DMS 273 (cell line): Measurements from ENCODE around the gene RIOX2.
"Not testable (repeated sequence)": the region's sequence is repeated elsewhere in the genome, so short reads cannot be mapped to it uniquely, and the experiment has no call there.

Experiments used
- DNase-seq: peaks from one replicate; lab custom pipeline; 2025; ENCODE audit not compliant: unreplicated experiment; lab: John Stamatoyannopoulos, UW

The RIOX2 gene

GRCh38 chr3:97971679-97972567 is at the start of gene RIOX2:
RIOX2 (minus strand) TSS chr3:97972431; CDS start chr3:97967593, 4,838 bp downstream.
- DNase-seq = peak; percentile 93

GRCh38 chr3:98020412-98020811 is 48.2 kb upstream of the RIOX2 start:
- no peak for DNase-seq

GRCh38 chr3:98018301-98018700 is 46.1 kb upstream of the RIOX2 start:
- no peak for DNase-seq

- no peak for DNase-seq
Observed at GRCh38 chr3:98014268-98014585, 42.0 kb upstream of the RIOX2 start.

GRCh38 chr3:98013411-98014267 is 41.4 kb upstream of the RIOX2 start:
- DNase-seq = peak; percentile 58

GRCh38 chr3:98012979-98013378 is 40.7 kb upstream of the RIOX2 start:
- DNase-seq = no peak

GRCh38 chr3:98010883-98011449 is 38.7 kb upstream of the RIOX2 start:
- DNase-seq = not testable (repeated sequence)

- no peak for DNase-seq
Observed at GRCh38 chr3:98010194-98010882, 38.1 kb upstream of the RIOX2 start.

GRCh38 chr3:98008855-98009254 is 36.6 kb upstream of the RIOX2 start:
- peak; percentile 41 for DNase-seq

GRCh38 chr3:98005438-98005837 is 33.2 kb upstream of the RIOX2 start:
- DNase-seq = no peak

- DNase-seq = no peak
Observed at GRCh38 chr3:98004721-98005120, 32.5 kb upstream of the RIOX2 start.

- no peak for DNase-seq
Observed at GRCh38 chr3:98003306-98003969, 31.2 kb upstream of the RIOX2 start.

- no peak for DNase-seq
Observed at GRCh38 chr3:98002717-98003116, 30.5 kb upstream of the RIOX2 start.

- DNase-seq = no peak
Observed at GRCh38 chr3:97999994-98000393, 27.8 kb upstream of the RIOX2 start.

- no peak for DNase-seq
Observed at GRCh38 chr3:97999103-97999502, 26.9 kb upstream of the RIOX2 start.

GRCh38 chr3:97996988-97997387 is 24.8 kb upstream of the RIOX2 start:
- no peak for DNase-seq

GRCh38 chr3:97994328-97994945 is 22.2 kb upstream of the RIOX2 start:
- no peak for DNase-seq

GRCh38 chr3:97993526-97993925 is 21.3 kb upstream of the RIOX2 start:
- no peak for DNase-seq

GRCh38 chr3:97992547-97993173 is 20.4 kb upstream of the RIOX2 start:
- no peak for DNase-seq

GRCh38 chr3:97991293-97991682 is 19.1 kb upstream of the RIOX2 start:
- no peak for DNase-seq
